Lung (tissue), 12 donors: ENCODE data around the gene C5. TPM values are rescaled to one million over a fixed set of nuclear protein-coding genes. Genes with fewer than 3 reads are reported as not detected.

Experiments
- ATAC-seq: fragments of 200-7000 bp; cut with Tn5 transposase; one replicate; pipeline ENCODE4 v1.9.1; 2020; ENCODE audit warnings: moderate number of reproducible peaks; ENCODE audit not compliant: insufficient read depth, low FRiP score
- DNase-seq, 3 donors: peaks; one replicate each; pipeline ENCODE4 v3.0.0-alpha.2; 2013 to 2017
- H3K27ac ChIP-seq, 2 donors: one replicate each; pipeline ENCODE4 v1.5.1; 2013; ENCODE audit warnings: mild to moderate bottlenecking in 2 of 2, moderate library complexity in 2 of 2, control low read depth in 1 of 2, inconsistent platforms in 1 of 2, low read depth in 1 of 2, low read length in 1 of 2
- H3K27me3 ChIP-seq, 3 donors: one replicate each; pipeline ENCODE4 v1.5.1; 2013; ENCODE audit warnings: low read length in 2 of 3; ENCODE audit not compliant: control insufficient read depth in 3 of 3, insufficient read depth in 3 of 3
- H3K36me3 ChIP-seq, 4 donors: one replicate each; pipeline ENCODE4 v1.5.1; 2013; ENCODE audit warnings: low read length in 4 of 4, mild to moderate bottlenecking in 1 of 4, moderate library complexity in 1 of 4; ENCODE audit not compliant: control insufficient read depth in 4 of 4, insufficient read depth in 4 of 4
- H3K4me1 ChIP-seq, 5 donors: one replicate each; pipeline ENCODE4 v1.5.1; 2013; ENCODE audit warnings: low read length in 5 of 5, mild to moderate bottlenecking in 2 of 5, moderate library complexity in 1 of 5; ENCODE audit not compliant: control insufficient read depth in 5 of 5, insufficient read depth in 5 of 5
- H3K4me3 ChIP-seq: one replicate; pipeline ENCODE4 v1.5.1; 2013; ENCODE audit warnings: mild to moderate bottlenecking, control low read depth, moderate library complexity
- H3K9ac ChIP-seq, 2 donors: one replicate each; pipeline ENCODE4 v1.5.1; 2013; ENCODE audit warnings: low read length in 2 of 2, control low read depth in 1 of 2; ENCODE audit not compliant: insufficient read depth in 1 of 2
- H3K9me3 ChIP-seq, 4 donors: one replicate each; pipeline ENCODE4 v1.5.1; 2013; ENCODE audit warnings: low read length in 3 of 4, mild to moderate bottlenecking in 1 of 4, moderate library complexity in 1 of 4; ENCODE audit not compliant: control insufficient read depth in 4 of 4, insufficient read depth in 3 of 4
- CTCF ChIP-seq: IDR thresholded peaks from 2 replicates; pipeline ENCODE4 v1.5.1; 2012; ENCODE audit warnings: mild to moderate bottlenecking; ENCODE audit errors: control extremely low read depth, extremely low read depth
- WGBS, 2 donors: extraction: QIAGEN DNeasy Blood & Tissue Kit; methylation state at CpG; one replicate each; pipeline ENCODE4 v1.1.7; 2013; 5-methylcytosine and 5-hydroxymethylcytosine counted together
- polyA plus RNA-seq, 2 donors: library from polyadenylated mRNA; stranded (reverse); fragments of 200-250 nt; gene quantifications; one replicate each; pipeline ENCODE4 v1.2.1, GENCODE V29; 2013
- total RNA-seq, 2 donors: library from RNA; depleted of rRNA in 1 of 2; stranded (reverse); fragments of >200 nt in 1 of 2; gene quantifications; one replicate each; pipeline ENCODE4 v1.2.1, GENCODE V29; 2014 to 2021
- donor health status: control.
- donor health status: control.
- donor health status: Bipolar disorder and iron deficiency.
- donor health status: healthy.
- donor health status: DM: yes; HTN: yes; CAD: no.

Gene C5
- total and polyA plus RNA-seq, 4 donors, result 9.5 to 53.2 (median 13.1) TPM

GRCh38 chr9:120932086-120932823 is 117.8 kb downstream of the C5 start:
- DNase-seq, result no peak
- no peak overlapping the region for H3K4me3 ChIP-seq
- H3K9ac ChIP-seq, result peak overlapping the region in 1 of 2 donors; percentile 44
- no peaks in the 10 kb centered on the region for H3K36me3 ChIP-seq
- peaks cover 0 to 68% (median 35%) of the 10 kb centered on the region in 5 donors for H3K4me1 ChIP-seq
- no peak for TF ChIP-seq CTCF
- ATAC-seq, result no peak
- H3K27me3 ChIP-seq, result no peaks in the 10 kb centered on the region
- H3K9me3 ChIP-seq, result peaks cover 0 to 1% (median 0%) of the 10 kb centered on the region in 4 donors
- WGBS, 2 donors, result 72 to 77% methylated on average over 6 of the region's 6 CpGs
- H3K27ac ChIP-seq, result peak overlapping the region; percentile 77 to 90

- no peaks in the 10 kb centered on the region for H3K27me3 ChIP-seq
- peaks cover 0 to 60% (median 27%) of the 10 kb centered on the region in 5 donors for H3K4me1 ChIP-seq
- H3K9ac ChIP-seq, result peak overlapping the region in 1 of 2 donors; percentile 44
- 28 to 33% methylated on average over 4 of the region's 4 CpGs for WGBS, 2 donors
- H3K4me3 ChIP-seq, result no peak overlapping the region
- peak overlapping the region; percentile 77 to 94 for H3K27ac ChIP-seq
- no peaks in the 10 kb centered on the region for H3K36me3 ChIP-seq
- TF ChIP-seq CTCF, result no peak
- ATAC-seq (no peak), DNase-seq (peak in 2 of 3 donors; percentile 76 to 83)
- peaks cover 0 to 1% (median 0%) of the 10 kb centered on the region in 4 donors for H3K9me3 ChIP-seq
Measured at GRCh38 chr9:120931231-120932085, 118.6 kb downstream of the C5 start.

DNA sequence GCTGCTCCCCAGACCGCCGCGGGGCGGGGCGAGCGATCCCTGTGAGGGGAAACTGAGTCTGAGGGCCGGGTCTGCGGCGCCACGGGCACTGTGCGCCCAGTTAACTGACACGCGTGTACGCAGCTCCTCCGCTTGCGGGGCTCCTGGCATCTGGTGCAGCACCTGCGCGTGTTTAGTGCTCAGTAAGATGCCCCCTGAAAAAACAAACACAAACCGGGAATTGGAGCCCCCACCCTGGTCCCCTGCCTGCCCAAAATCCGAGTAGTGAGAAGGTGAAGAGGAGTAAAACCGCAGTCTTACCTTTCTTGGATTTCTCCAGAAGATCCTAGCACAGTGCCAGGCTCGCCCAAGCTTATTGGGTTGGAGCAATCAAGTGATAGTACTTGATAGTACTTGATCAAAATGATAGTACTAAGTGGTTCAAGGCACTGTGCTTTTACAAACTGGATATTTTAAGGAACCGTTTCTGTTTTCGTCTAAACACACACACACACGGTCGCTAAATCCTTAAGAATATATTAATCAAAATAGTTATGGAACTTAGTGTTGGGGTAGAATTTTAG is 120.8 kb downstream of the C5 start:
- ATAC-seq (no peak), DNase-seq (no peak)
- no peak for TF ChIP-seq CTCF
- peak overlapping the region; percentile 84 to 98 for H3K27ac ChIP-seq
- H3K4me1 ChIP-seq, result peaks cover 0 to 38% (median 16%) of the 10 kb centered on the region in 5 donors
- H3K9ac ChIP-seq, result peak overlapping the region in 1 of 2 donors; percentile 65
- peak overlapping the region; percentile 67 for H3K4me3 ChIP-seq
- 25% methylated on average over 24 to 26 of the region's 26 CpGs for WGBS, 2 donors
- H3K9me3 ChIP-seq, result peaks cover 0 to 1% (median 0%) of the 10 kb centered on the region in 4 donors
- H3K36me3 ChIP-seq, result no peaks in the 10 kb centered on the region
- no peaks in the 10 kb centered on the region for H3K27me3 ChIP-seq
